Naive thymus-derived CD4-positive, alpha-beta T cell (primary cell): ENCODE data around the gene ENDOV. TPM values are rescaled to one million over a fixed set of nuclear protein-coding genes. Genes with fewer than 3 reads are reported as not detected.

Experiments used
- ATAC-seq: fragments of 150-1000 bp; cut with Tn5 transposase; 2 replicates; pipeline ENCODE4 v1.10.0; 2021; ENCODE audit warnings: mild to moderate bottlenecking, moderate library complexity
- CTCF ChIA-PET: fragments of 350-600 bp; sonication (Branson Sonifier 250); formaldehyde crosslinking; loops from one replicate; lab custom pipeline; 2021; ENCODE audit warnings: antibody characterized with exemption; lab: Charles Lee
- POLR2A ChIA-PET: fragments of 350-600 bp; sonication (Branson Sonifier 250); formaldehyde crosslinking; loops from one replicate; lab custom pipeline; 2021; ENCODE audit warnings: antibody characterized with exemption, inconsistent platforms; lab: Charles Lee
- DNase-seq, 9 donors: peaks; one replicate each; pipeline versions ENCODE4 v3.0.0 to v3.0.0-alpha.2; 2020 to 2022; ENCODE audit warnings: mixed read lengths in 1 of 9
- H3K27ac ChIP-seq: one replicate; pipeline ENCODE4 v1.7.0; 2013; ENCODE audit warnings: mild to moderate bottlenecking, low read depth, low read length, moderate library complexity
- H3K27me3 ChIP-seq, 2 donors: one replicate each; pipeline ENCODE4 v1.7.0; 2013; ENCODE audit warnings: low read length in 2 of 2, mild to moderate bottlenecking in 2 of 2, moderate library complexity in 2 of 2; ENCODE audit not compliant: control insufficient read depth in 2 of 2, insufficient read depth in 2 of 2
- H3K36me3 ChIP-seq, 3 experiments: 1 replicate in 2 of 3; 2 replicates in 1 of 3; pipeline ENCODE4 v1.7.0; 2013; ENCODE audit warnings: low read length in 3 of 3, mild to moderate bottlenecking in 3 of 3, moderate library complexity in 1 of 3; ENCODE audit not compliant: insufficient read depth in 3 of 3, control insufficient read depth in 2 of 3
- H3K4me1 ChIP-seq, 2 donors: one replicate each; pipeline ENCODE4 v1.7.0; 2013; ENCODE audit warnings: low read length in 2 of 2, mild to moderate bottlenecking in 2 of 2, moderate library complexity in 1 of 2; ENCODE audit not compliant: control insufficient read depth in 2 of 2, insufficient read depth in 2 of 2
- H3K4me3 ChIP-seq: 2 replicates; pipeline ENCODE4 v1.7.0; 2013; ENCODE audit warnings: mild to moderate bottlenecking, low read length
- H3K9me3 ChIP-seq, 3 experiments: 1 replicate in 2 of 3; 2 replicates in 1 of 3; pipeline ENCODE4 v1.7.0; 2013; ENCODE audit warnings: low read length in 3 of 3; ENCODE audit not compliant: control insufficient read depth in 2 of 3
- H3K27ac Mint-ChIP-seq, 9 donors: one replicate each; pipeline ENCODE4 v1.8.0; 2020 to 2022; ENCODE audit warnings: mixed read lengths in 9 of 9, mild to moderate bottlenecking in 8 of 9, moderate library complexity in 5 of 9, inconsistent platforms in 2 of 9
- H3K27me3 Mint-ChIP-seq, 5 donors: one replicate each; pipeline ENCODE4 v1.8.0; 2021 to 2022; ENCODE audit warnings: mixed read lengths in 5 of 5, mild to moderate bottlenecking in 1 of 5
- H3K36me3 Mint-ChIP-seq, 5 donors: one replicate each; pipeline ENCODE4 v1.8.0; 2020 to 2022; ENCODE audit warnings: mixed read lengths in 5 of 5, mild to moderate bottlenecking in 3 of 5, inconsistent platforms in 1 of 5
- H3K4me1 Mint-ChIP-seq, 7 donors: one replicate each; pipeline ENCODE4 v1.8.0; 2020 to 2022; ENCODE audit warnings: mixed read lengths in 7 of 7, mild to moderate bottlenecking in 3 of 7, inconsistent platforms in 1 of 7
- H3K4me3 Mint-ChIP-seq, 10 donors: one replicate each; pipeline ENCODE4 v1.8.0; 2020 to 2022; ENCODE audit warnings: mild to moderate bottlenecking in 10 of 10, mixed read lengths in 10 of 10, moderate library complexity in 6 of 10, inconsistent platforms in 2 of 10
- H3K9me3 Mint-ChIP-seq, 11 donors: one replicate each; pipeline ENCODE4 v1.8.0; 2020 to 2022; ENCODE audit warnings: mixed read lengths in 11 of 11, mild to moderate bottlenecking in 4 of 11, inconsistent platforms in 1 of 11, moderate library complexity in 1 of 11
- intact Hi-C, 2 donors: fragments of 100-400 bp; cut with micrococcal nuclease; formaldehyde crosslinking; loops; one replicate each; pipeline ENCODE4 v1.15.1; 2023
- polyA plus RNA-seq, 2 donors: library from polyadenylated mRNA; unstranded; fragments of 300-500 nt; fragmentation: Illumina TruSeq; gene quantifications; one replicate each; pipeline ENCODE4 v1.2.3, GENCODE V29; 2021
- total RNA-seq, 6 experiments: library from RNA in 5 of 6; stranded (reverse) in 5 of 6; gene quantifications; 1 replicate in 5 of 6; 2 replicates in 1 of 6; pipeline ENCODE4 v1.2.3 and lab custom pipeline; 2021 to 2026

ENDOV gene
- total and polyA plus RNA-seq, 7 experiments from 2014 or later, result 7.5 to 26.5 (median 20.9) TPM

GRCh38 chr17:80374039-80374731, 40.8 kb upstream of the ENDOV start:
- no peak for ATAC-seq
- Histone ChIP-seq H3K27ac (no peak overlapping the region), H3K9me3 (no peaks in the 10 kb centered on the region), H3K4me3 (no peak overlapping the region), H3K36me3 (peaks cover 62 to 97% (median 73%) of the 10 kb centered on the region in 3 experiments), H3K27me3 (no peaks in the 10 kb centered on the region), H3K4me1 (no peaks in the 10 kb centered on the region)
- Mint-ChIP-seq H3K36me3 (peaks cover 12 to 57% (median 48%) of the 10 kb centered on the region in 5 donors), H3K27ac (peak overlapping the region in 5 of 9 donors; percentile 9 to 44 (median 28)), H3K4me1 (peaks cover 0 to 3% (median 0%) of the 10 kb centered on the region in 7 donors), H3K27me3 (no peaks in the 10 kb centered on the region), H3K9me3 (no peaks in the 10 kb centered on the region), H3K4me3 (no peak overlapping the region)
- CTCF ChIA-PET, result no interaction called here
- no peak for DNase-seq
- POLR2A ChIA-PET, result no interaction called here
- intact Hi-C loops, result no loop called here

GRCh38 chr17:80374732-80375585, 40.0 kb upstream of the ENDOV start:
- H3K27me3 Mint-ChIP-seq, result no peaks in the 10 kb centered on the region
- no peak for DNase-seq
- no peaks in the 10 kb centered on the region for H3K9me3 ChIP-seq
- ATAC-seq, result no peak
- ChIA-PET POLR2A (no interaction called here), CTCF (no interaction called here)
- H3K4me3 ChIP-seq, result no peak overlapping the region
- no peaks in the 10 kb centered on the region for H3K27me3 ChIP-seq
- H3K27ac ChIP-seq, result no peak overlapping the region
- peaks cover 0 to 3% (median 0%) of the 10 kb centered on the region in 7 donors for H3K4me1 Mint-ChIP-seq
- H3K36me3 Mint-ChIP-seq, result peaks cover 8 to 58% (median 46%) of the 10 kb centered on the region in 5 donors
- no peaks in the 10 kb centered on the region for H3K4me1 ChIP-seq
- H3K36me3 ChIP-seq, result peaks cover 58 to 97% (median 78%) of the 10 kb centered on the region in 3 experiments
- intact Hi-C loops, result no loop called here
- H3K27ac Mint-ChIP-seq, result peak overlapping the region in 4 of 9 donors; percentile 9 to 79 (median 36)
- H3K4me3 Mint-ChIP-seq, result no peak overlapping the region
- H3K9me3 Mint-ChIP-seq, result no peaks in the 10 kb centered on the region

- peak overlapping the region in 4 of 9 donors; percentile 5 to 81 (median 13) for H3K27ac Mint-ChIP-seq
- ATAC-seq, result no peak
- H3K4me3 ChIP-seq, result no peak overlapping the region
- H3K36me3 Mint-ChIP-seq, result peaks cover 8 to 61% (median 41%) of the 10 kb centered on the region in 5 donors
- H3K27me3 Mint-ChIP-seq, result no peaks in the 10 kb centered on the region
- H3K4me1 ChIP-seq, result no peaks in the 10 kb centered on the region
- peaks cover 54 to 99% (median 84%) of the 10 kb centered on the region in 3 experiments for H3K36me3 ChIP-seq
- H3K27ac ChIP-seq, result no peak overlapping the region
- ChIA-PET CTCF (interaction anchor here (0.7 kb wide), 2 partner anchors 10 to 14 kb away, joined by 3 read pairs; no protein-coding TSS in a partner anchor), POLR2A (interaction anchor here (0.6 kb wide), 1 partner anchor 355 kb away, joined by 4 read pairs; no protein-coding TSS in a partner anchor)
- no peaks in the 10 kb centered on the region for H3K9me3 ChIP-seq
- H3K27me3 ChIP-seq, result no peaks in the 10 kb centered on the region
- no peak for DNase-seq
- H3K4me1 Mint-ChIP-seq, result peaks cover 0 to 3% (median 0%) of the 10 kb centered on the region in 7 donors
- no peaks in the 10 kb centered on the region for H3K9me3 Mint-ChIP-seq
- H3K4me3 Mint-ChIP-seq, result no peak overlapping the region
- intact Hi-C loops, result no loop called here
These were observed 38.4 kb upstream of the ENDOV start for GRCh38 chr17:80376531-80376930.

- CTCF ChIA-PET, result no interaction called here
- peaks cover 61 to 100% (median 85%) of the 10 kb centered on the region in 3 experiments for H3K36me3 ChIP-seq
- DNase-seq (no peak), ATAC-seq (no peak)
- no peaks in the 10 kb centered on the region for H3K4me1 ChIP-seq
- no peak overlapping the region for H3K27ac ChIP-seq
- no peaks in the 10 kb centered on the region for H3K27me3 ChIP-seq
- Mint-ChIP-seq H3K4me3 (no peak overlapping the region), H3K27me3 (no peaks in the 10 kb centered on the region), H3K27ac (peak overlapping the region in 3 of 9 donors; percentile 1 to 59 (median 56)), H3K9me3 (no peaks in the 10 kb centered on the region), H3K4me1 (peaks cover 0 to 3% (median 0%) of the 10 kb centered on the region in 7 donors), H3K36me3 (peaks cover 8 to 68% (median 37%) of the 10 kb centered on the region in 5 donors)
- H3K9me3 ChIP-seq, result no peaks in the 10 kb centered on the region
- intact Hi-C loops, result no loop called here
- no peak overlapping the region for H3K4me3 ChIP-seq
- POLR2A ChIA-PET, result no interaction called here
These were observed 37.2 kb upstream of the ENDOV start for GRCh38 chr17:80377798-80378197.

- no peaks in the 10 kb centered on the region for H3K9me3 ChIP-seq
- Mint-ChIP-seq H3K4me3 (no peak overlapping the region), H3K4me1 (peaks cover 0 to 15% (median 0%) of the 10 kb centered on the region in 7 donors), H3K9me3 (no peaks in the 10 kb centered on the region), H3K36me3 (peaks cover 12 to 72% (median 48%) of the 10 kb centered on the region in 5 donors), H3K27me3 (no peaks in the 10 kb centered on the region), H3K27ac (peak overlapping the region in 1 of 9 donors; percentile 59)
- DNase-seq (no peak), ATAC-seq (no peak)
- POLR2A ChIA-PET, result no interaction called here
- H3K36me3 ChIP-seq, result peaks cover 61 to 100% (median 89%) of the 10 kb centered on the region in 3 experiments
- no peaks in the 10 kb centered on the region for H3K27me3 ChIP-seq
- intact Hi-C loops, result no loop called here
- CTCF ChIA-PET, result no interaction called here
- H3K27ac ChIP-seq, result no peak overlapping the region
- no peak overlapping the region for H3K4me3 ChIP-seq
- no peaks in the 10 kb centered on the region for H3K4me1 ChIP-seq
These were observed 35.6 kb upstream of the ENDOV start for GRCh38 chr17:80379348-80379747.

GRCh38 chr17:80380068-80380467, 34.9 kb upstream of the ENDOV start:
- Mint-ChIP-seq H3K27me3 (no peaks in the 10 kb centered on the region), H3K9me3 (peaks cover 0 to 2% (median 0%) of the 10 kb centered on the region in 11 donors), H3K4me3 (no peak overlapping the region), H3K36me3 (peaks cover 9 to 70% (median 46%) of the 10 kb centered on the region in 5 donors), H3K27ac (peak overlapping the region in 1 of 9 donors; percentile 21), H3K4me1 (peaks cover 0 to 18% (median 0%) of the 10 kb centered on the region in 7 donors)
- DNase-seq (no peak), ATAC-seq (no peak)
- Histone ChIP-seq H3K4me1 (no peaks in the 10 kb centered on the region), H3K27ac (no peak overlapping the region), H3K9me3 (no peaks in the 10 kb centered on the region), H3K27me3 (no peaks in the 10 kb centered on the region), H3K4me3 (no peak overlapping the region), H3K36me3 (peaks cover 61 to 100% (median 89%) of the 10 kb centered on the region in 3 experiments)
- POLR2A ChIA-PET, result no interaction called here
- CTCF ChIA-PET, result interaction anchor here (0.7 kb wide), 1 partner anchor 173 kb away, joined by 3 read pairs; no protein-coding TSS in a partner anchor
- intact Hi-C loops, result no loop called here
